ENCODE data around the gene MAP2K2.

DNA sequence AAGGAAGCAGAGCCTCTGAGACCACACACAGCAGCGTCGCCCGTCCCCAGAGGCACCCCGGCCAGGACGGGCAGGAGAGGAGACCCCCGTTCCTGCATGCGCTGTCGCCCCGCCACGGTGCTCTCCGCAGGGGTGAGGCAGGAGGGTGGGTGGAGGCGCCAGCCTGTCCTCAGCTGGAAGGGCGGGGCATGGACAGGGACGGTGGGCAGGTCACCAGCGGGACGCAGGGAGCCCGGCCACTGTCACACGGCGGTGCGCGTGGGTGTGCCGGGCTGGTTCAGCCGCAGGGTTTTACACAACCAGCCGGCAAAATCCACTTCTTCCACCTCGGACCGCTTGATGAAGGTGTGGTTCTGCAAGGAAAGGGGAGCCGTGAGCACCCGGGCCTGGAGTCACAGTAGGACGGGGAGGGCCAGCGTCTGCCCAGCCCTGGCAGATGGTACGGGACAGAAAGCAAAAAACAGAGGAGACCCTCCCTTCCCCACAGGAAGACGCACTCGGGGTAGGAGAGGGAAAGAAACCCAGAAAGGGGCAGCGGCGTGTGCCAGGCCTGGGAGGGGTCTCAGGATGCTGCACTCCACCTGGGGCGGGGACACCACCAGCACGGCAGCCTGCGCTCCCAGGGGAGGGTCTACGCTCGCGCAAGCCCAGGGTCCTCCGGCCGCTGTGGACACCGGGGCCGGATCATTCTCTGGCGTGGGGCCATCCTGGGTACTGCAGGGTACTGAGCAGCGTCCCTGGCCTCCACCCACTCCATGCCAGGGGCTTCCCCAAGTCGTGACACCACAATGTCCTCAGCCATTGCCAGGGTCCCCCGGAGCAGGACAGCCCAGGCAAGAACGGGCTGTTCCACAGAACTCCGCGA, 33.3 kb downstream of the MAP2K2 start:
- TF ChIP-seq, protein P1, sequence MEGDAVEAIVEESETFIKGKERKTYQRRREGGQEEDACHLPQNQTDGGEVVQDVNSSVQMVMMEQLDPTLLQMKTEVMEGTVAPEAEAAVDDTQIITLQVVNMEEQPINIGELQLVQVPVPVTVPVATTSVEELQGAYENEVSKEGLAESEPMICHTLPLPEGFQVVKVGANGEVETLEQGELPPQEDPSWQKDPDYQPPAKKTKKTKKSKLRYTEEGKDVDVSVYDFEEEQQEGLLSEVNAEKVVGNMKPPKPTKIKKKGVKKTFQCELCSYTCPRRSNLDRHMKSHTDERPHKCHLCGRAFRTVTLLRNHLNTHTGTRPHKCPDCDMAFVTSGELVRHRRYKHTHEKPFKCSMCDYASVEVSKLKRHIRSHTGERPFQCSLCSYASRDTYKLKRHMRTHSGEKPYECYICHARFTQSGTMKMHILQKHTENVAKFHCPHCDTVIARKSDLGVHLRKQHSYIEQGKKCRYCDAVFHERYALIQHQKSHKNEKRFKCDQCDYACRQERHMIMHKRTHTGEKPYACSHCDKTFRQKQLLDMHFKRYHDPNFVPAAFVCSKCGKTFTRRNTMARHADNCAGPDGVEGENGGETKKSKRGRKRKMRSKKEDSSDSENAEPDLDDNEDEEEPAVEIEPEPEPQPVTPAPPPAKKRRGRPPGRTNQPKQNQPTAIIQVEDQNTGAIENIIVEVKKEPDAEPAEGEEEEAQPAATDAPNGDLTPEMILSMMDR (IDR thresholded peaks at IDR 0.05), result no peak
- no peak for TF ChIP-seq POLR2A (IDR thresholded peaks at IDR 0.05)
